Heart right ventricle (tissue), 16 donors: ENCODE measurements around the gene SPTBN2. TPM values are rescaled to one million over a fixed set of nuclear protein-coding genes. Genes with fewer than 3 reads are reported as not detected.
A peak's percentile ranks its signal among the peaks of the same experiment; 100 is the strongest.

Experiments used
- ATAC-seq, 8 donors: fragments of 200-7000 bp; cut with Tn5 transposase; one replicate each; pipeline ENCODE4 v1.9.1; 2020; ENCODE audit warnings: mild to moderate bottlenecking in 8 of 8, moderate library complexity in 8 of 8, moderate number of reproducible peaks in 1 of 8
- DNase-seq, 2 donors: peaks; one replicate each; pipeline ENCODE4 v3.0.0-alpha.2; 2020
- H3K27ac ChIP-seq, 10 donors: fragments of 200-600 bp; sonication (generic) in 2 of 10; one replicate each; pipeline versions ENCODE4 v1.5.0 to v1.8.0; 2020 to 2022; ENCODE audit warnings: mild to moderate bottlenecking in 3 of 10
- H3K27me3 ChIP-seq, 7 donors: fragments of 200-600 bp; one replicate each; pipeline ENCODE4 v1.8.0; 2021 to 2022; ENCODE audit warnings: mild to moderate bottlenecking in 2 of 7
- H3K36me3 ChIP-seq, 9 donors: fragments of 200-600 bp; sonication (generic) in 1 of 9; one replicate each; pipeline versions ENCODE4 v1.5.0 to v1.8.0; 2020 to 2022; ENCODE audit warnings: mild to moderate bottlenecking in 2 of 9
- H3K4me1 ChIP-seq, 9 donors: fragments of 200-600 bp; sonication (generic) in 1 of 9; one replicate each; pipeline versions ENCODE4 v1.5.0 to v1.8.0; 2020 to 2022; ENCODE audit warnings: mild to moderate bottlenecking in 4 of 9
- H3K4me3 ChIP-seq, 10 donors: fragments of 200-600 bp; sonication (generic) in 2 of 10; one replicate each; pipeline versions ENCODE4 v1.5.0 to v1.8.0; 2020 to 2022; ENCODE audit warnings: mild to moderate bottlenecking in 7 of 10, moderate library complexity in 2 of 10
- H3K9me3 ChIP-seq, 11 donors: fragments of 200-600 bp in 10 of 11; sonication (generic) in 2 of 11; one replicate each; pipeline versions ENCODE4 v1.5.0 to v1.8.0; 2013 to 2022; ENCODE audit warnings: mild to moderate bottlenecking in 2 of 11, control low read depth in 1 of 11, moderate library complexity in 1 of 11
- WGBS, 2 donors: extraction: QIAGEN DNeasy Blood & Tissue Kit; methylation state at CpG; one replicate each; pipeline ENCODE4 v1.1.7; 2013; ENCODE audit warnings: inconsistent platforms in 1 of 2; 5-methylcytosine and 5-hydroxymethylcytosine counted together
- intact Hi-C, 10 donors: fragments of 100-400 bp; cut with DNase I; formaldehyde crosslinking; loops; one replicate each; pipeline versions ENCODE4 v1.11.1 to v1.14.2; 2022
- polyA plus RNA-seq, 2 donors: library from polyadenylated mRNA; stranded (reverse); fragments of 200-250 nt; gene quantifications; one replicate each; pipeline ENCODE4 v1.2.3, GENCODE V29; 2013
- total RNA-seq, 10 donors: library from RNA; stranded (reverse); fragmentation: NEBNext Ultra II Directional in 3 of 10; extraction: Animal tissue kit (Norgen Biotek cat#: 25700) in 3 of 10; gene quantifications; one replicate each; pipeline versions ENCODE4 v1.2.1 to v1.2.4, GENCODE V29; 2021 to 2023
- TF ChIP-seq, protein P1 (sequence below), 9 donors: fragments of 200-600 bp; sonication (generic) in 2 of 9; IDR thresholded peaks; one replicate each; pipeline versions ENCODE4 v1.5.0 to v1.8.0; 2021 to 2022; ENCODE audit warnings: antibody characterized with exemption in 9 of 9, mild to moderate bottlenecking in 5 of 9, moderate library complexity in 1 of 9
- donor health status: Arrhythmogenic right ventricular cardiomyopathy.
- donor health status: ischemic (EF 13 %, LVEDD 7.1; RV severe dilation, severe dysfunction).
- donor health status: healthy with polysubstance abuse.
- donor health status: DM: no; HTN: yes; CAD: no.
- donor health status: DM: no; HTN: no; CAD: no.
- donor health status: ischemic (EF 25% LVEDD 6.9; RV normal size, moderate dysfunction).
- donor health status: ischemic (EF 25% LVEDD 5.7; RV mildly dilated, moderate dysfunction).
- donor health status: healthy.
- donor health status: DM: yes; HTN: yes; CAD: no.
- donor health status: Ischemic cardiomyopathy.
- donor health status: ischemic (EF 35%, LVEDD 5.7; RV mildly dilated, moderate dysfunction).
- donor health status: nonischemic (EF 11% LVEDD 7.7; RV severe dilation, severe dysfunction).
- donor health status: DM: yes; HTN: yes; CAD: no.
- donor health status: PGD.
- donor health status: ischemic (EF 29% LVEDD 5.4; RV normal size, mild dysfunction).
- donor health status: nonischemic (EF 23%, LVEDD 6.1; RV moderate dilation, normal function).

SPTBN2 gene
- total and polyA plus RNA-seq, 12 donors = 0.23 to 2.3 (median 1.0) TPM

DNA sequence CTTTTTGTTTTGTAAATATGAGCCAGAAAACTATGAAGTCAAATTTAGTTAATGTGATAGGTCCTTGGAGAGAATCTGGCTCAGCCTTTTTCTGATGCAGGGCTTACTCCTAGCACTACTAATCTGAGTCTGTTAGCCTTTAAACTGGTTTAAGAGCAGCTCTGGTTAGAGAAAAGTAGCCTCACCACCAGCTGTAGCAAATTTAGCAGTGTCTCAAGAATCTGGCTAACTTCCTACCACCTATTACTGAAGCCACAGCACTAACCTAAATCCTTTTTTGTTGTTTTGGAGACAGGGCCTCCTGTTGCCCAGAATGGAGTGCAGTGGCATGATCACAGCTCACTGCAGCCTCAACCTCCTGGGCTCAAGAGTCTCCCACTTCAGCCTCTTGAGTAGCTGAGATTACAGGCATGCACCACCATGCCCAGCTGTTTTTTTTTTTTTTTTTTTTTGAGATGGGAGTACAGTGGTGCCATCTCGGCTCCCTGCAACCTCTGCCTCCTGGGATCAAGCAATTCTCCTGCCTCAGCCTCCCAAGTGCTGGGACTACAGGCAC is 65.2 kb downstream of the SPTBN2 start:
- Histone ChIP-seq H3K4me3 (no peak overlapping the region), H3K27ac (no peak overlapping the region), H3K4me1 (peaks cover 0 to 20% (median 0%) of the 10 kb centered on the region in 9 donors), H3K9me3 (no peaks in the 10 kb centered on the region), H3K36me3 (peaks cover 0 to 95% (median 24%) of the 10 kb centered on the region in 9 donors), H3K27me3 (no peaks in the 10 kb centered on the region)
- DNase-seq (no peak), ATAC-seq (peak in 2 of 8 donors; percentile 34 to 52)
- TF ChIP-seq, protein P1, sequence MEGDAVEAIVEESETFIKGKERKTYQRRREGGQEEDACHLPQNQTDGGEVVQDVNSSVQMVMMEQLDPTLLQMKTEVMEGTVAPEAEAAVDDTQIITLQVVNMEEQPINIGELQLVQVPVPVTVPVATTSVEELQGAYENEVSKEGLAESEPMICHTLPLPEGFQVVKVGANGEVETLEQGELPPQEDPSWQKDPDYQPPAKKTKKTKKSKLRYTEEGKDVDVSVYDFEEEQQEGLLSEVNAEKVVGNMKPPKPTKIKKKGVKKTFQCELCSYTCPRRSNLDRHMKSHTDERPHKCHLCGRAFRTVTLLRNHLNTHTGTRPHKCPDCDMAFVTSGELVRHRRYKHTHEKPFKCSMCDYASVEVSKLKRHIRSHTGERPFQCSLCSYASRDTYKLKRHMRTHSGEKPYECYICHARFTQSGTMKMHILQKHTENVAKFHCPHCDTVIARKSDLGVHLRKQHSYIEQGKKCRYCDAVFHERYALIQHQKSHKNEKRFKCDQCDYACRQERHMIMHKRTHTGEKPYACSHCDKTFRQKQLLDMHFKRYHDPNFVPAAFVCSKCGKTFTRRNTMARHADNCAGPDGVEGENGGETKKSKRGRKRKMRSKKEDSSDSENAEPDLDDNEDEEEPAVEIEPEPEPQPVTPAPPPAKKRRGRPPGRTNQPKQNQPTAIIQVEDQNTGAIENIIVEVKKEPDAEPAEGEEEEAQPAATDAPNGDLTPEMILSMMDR (IDR thresholded peaks at IDR 0.05) = no peak
- WGBS, 2 donors = 58 to 79% methylated on average over 1 of the region's 1 CpG
- intact Hi-C loops = no loop called here

DNA sequence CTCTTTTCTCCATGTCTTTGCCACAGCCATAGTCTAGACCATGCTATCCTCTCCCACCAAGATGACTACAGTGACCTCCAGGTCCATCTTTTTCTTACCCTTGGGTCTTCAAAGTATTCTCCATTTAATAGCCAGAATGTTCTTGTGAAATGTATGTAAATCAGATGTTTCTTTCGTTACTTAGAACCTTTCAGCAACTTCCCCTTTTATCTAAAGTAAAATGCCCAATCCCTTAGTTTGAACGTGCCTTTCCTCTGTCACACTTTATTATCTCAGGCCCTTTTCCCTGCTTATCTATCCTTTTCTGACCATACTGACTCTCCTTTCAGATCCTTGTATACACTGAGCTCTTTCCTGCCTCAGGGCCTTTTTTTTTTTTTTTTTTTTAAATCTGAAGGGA is 69.3 kb downstream of the SPTBN2 start:
- TF ChIP-seq, protein P1 (IDR thresholded peaks at IDR 0.05) = no peak
- ATAC-seq = no peak
- H3K36me3 ChIP-seq = peaks cover 0 to 92% (median 4%) of the 10 kb centered on the region in 9 donors
- WGBS, 2 donors = 20 to 44% methylated on average over 2 of the region's 2 CpGs
- no peaks in the 10 kb centered on the region for H3K27me3 ChIP-seq
- H3K4me1 ChIP-seq = peaks cover 0 to 9% (median 0%) of the 10 kb centered on the region in 9 donors
- no peak overlapping the region for H3K27ac ChIP-seq
- no peak for DNase-seq
- intact Hi-C loops = no loop called here
- H3K4me3 ChIP-seq = no peak overlapping the region
- H3K9me3 ChIP-seq = no peaks in the 10 kb centered on the region

DNA sequence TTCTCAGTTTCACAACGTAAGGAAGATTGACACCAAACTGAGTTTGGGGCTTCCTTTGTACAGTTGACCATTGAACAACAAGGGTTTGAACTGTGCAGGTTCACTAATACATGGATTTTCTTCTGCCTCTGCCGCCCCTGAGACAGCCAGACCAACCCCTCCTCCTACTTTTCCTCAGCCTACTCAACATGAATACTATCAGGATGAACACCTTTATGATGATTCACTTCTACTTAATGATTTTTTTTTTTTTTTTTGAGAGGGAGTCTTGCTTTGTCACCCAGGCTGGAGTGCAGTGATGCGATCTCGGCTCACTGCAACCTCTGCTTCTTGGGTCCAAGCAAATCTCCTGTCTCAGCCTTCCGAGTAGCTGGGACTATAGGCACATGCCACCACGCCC is 75.9 kb downstream of the SPTBN2 start:
- no peak overlapping the region for H3K27ac ChIP-seq
- ATAC-seq (no peak), DNase-seq (no peak)
- no peak overlapping the region for H3K4me3 ChIP-seq
- H3K4me1 ChIP-seq = peaks cover 0 to under 1% (median 0%) of the 10 kb centered on the region in 9 donors
- no peaks in the 10 kb centered on the region for H3K27me3 ChIP-seq
- TF ChIP-seq, protein P1 (IDR thresholded peaks at IDR 0.05) = no peak
- H3K9me3 ChIP-seq = no peaks in the 10 kb centered on the region
- 87 to 90% methylated on average over 6 of the region's 6 CpGs for WGBS, 2 donors
- intact Hi-C loops = no loop called here
- H3K36me3 ChIP-seq = peaks cover 0 to 96% (median 6%) of the 10 kb centered on the region in 9 donors

DNA sequence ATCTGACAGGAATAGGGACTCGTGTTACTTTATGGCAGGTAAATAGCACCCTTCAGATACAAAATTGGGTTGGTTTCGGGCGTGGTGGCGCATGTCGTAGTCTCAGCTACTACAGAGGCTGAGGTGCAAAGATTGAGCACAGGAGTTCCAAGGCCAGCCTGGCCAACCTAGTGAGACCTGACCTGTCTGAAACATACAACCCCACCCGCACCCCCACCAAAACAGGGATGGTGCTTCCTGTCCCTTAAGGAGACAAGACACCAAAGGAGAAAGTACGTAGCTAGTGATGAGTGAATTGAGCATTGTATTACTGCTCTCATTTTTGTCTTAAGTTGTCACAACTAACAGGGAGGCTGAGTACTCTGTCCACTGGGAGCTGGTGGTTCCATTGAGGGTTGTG is 76.4 kb downstream of the SPTBN2 start:
- H3K4me1 ChIP-seq = peaks cover 0 to 5% (median 0%) of the 10 kb centered on the region in 9 donors
- no peaks in the 10 kb centered on the region for H3K9me3 ChIP-seq
- peaks cover 0 to 96% (median 6%) of the 10 kb centered on the region in 9 donors for H3K36me3 ChIP-seq
- H3K4me3 ChIP-seq = no peak overlapping the region
- H3K27me3 ChIP-seq = no peaks in the 10 kb centered on the region
- 95 to 96% methylated on average over 7 of the region's 7 CpGs for WGBS, 2 donors
- ATAC-seq (no peak), DNase-seq (no peak)
- intact Hi-C loops = no loop called here
- no peak overlapping the region for H3K27ac ChIP-seq
- TF ChIP-seq, protein P1 (IDR thresholded peaks at IDR 0.05) = no peak
